Breast epithelium (tissue), 4 donors: ENCODE measurements around the gene ZNF318. TPM values are rescaled to one million over a fixed set of nuclear protein-coding genes. Genes with fewer than 3 reads are reported as not detected.

Experiments
- DNase-seq, 2 donors: peaks; one replicate each; pipeline ENCODE4 v3.0.0-alpha.2; 2019; ENCODE audit warnings: low spot score in 2 of 2
- H3K27ac ChIP-seq, 2 donors: fragments of 200-600 bp; sonication (generic) in 1 of 2; one replicate each; pipeline ENCODE4 v1.5.1; 2016 to 2019; ENCODE audit warnings: mild to moderate bottlenecking in 1 of 2
- H3K27me3 ChIP-seq, 2 donors: fragments of 200-600 bp; sonication (generic) in 1 of 2; one replicate each; pipeline versions ENCODE4 v1.5.1 to v1.6.0; 2017 to 2019; ENCODE audit warnings: control low read depth in 1 of 2, mild to moderate bottlenecking in 1 of 2
- H3K36me3 ChIP-seq: fragments of 200-600 bp; one replicate; pipeline ENCODE4 v1.5.1; 2019
- H3K4me1 ChIP-seq, 2 donors: fragments of 200-600 bp; sonication (generic); one replicate each; pipeline ENCODE4 v1.5.1; 2016 to 2019; ENCODE audit warnings: control low read depth in 1 of 2
- H3K4me3 ChIP-seq, 3 donors: fragments of 200-600 bp; sonication (generic); 1 replicate in 2 of 3; 2 replicates in 1 of 3; pipeline ENCODE4 v1.5.1; 2016 to 2019; ENCODE audit warnings: mild to moderate bottlenecking in 3 of 3, moderate library complexity in 2 of 3
- H3K9me3 ChIP-seq, 2 donors: fragments of 200-600 bp; sonication (generic) in 1 of 2; one replicate each; pipeline ENCODE4 v1.5.1; 2016 to 2019; ENCODE audit warnings: control low read depth in 1 of 2
- CTCF ChIP-seq, 3 donors: fragments of 450-650 bp; IDR thresholded peaks; one replicate each; pipeline ENCODE4 v1.5.1; 2016 to 2017; ENCODE audit warnings: antibody characterized with exemption in 3 of 3, mild to moderate bottlenecking in 3 of 3, moderate library complexity in 3 of 3
- POLR2A ChIP-seq: fragments of 450-650 bp; IDR thresholded peaks from one replicate; pipeline ENCODE4 v1.6.1; 2016; ENCODE audit warnings: antibody characterized with exemption, mild to moderate bottlenecking, moderate library complexity
- POLR2AphosphoS5 ChIP-seq, 3 donors: sonication (generic); formaldehyde crosslinking; IDR thresholded peaks; one replicate each; pipeline ENCODE4 v1.6.1; 2017; ENCODE audit warnings: antibody characterized with exemption in 3 of 3
- intact Hi-C: fragments of 100-400 bp; cut with DNase I; formaldehyde crosslinking; loops from one replicate; pipeline ENCODE4 v1.15.1; 2023; ENCODE audit warnings: low total_unique reads
- total RNA-seq, 3 donors: library from RNA; depleted of rRNA; stranded (reverse); fragments of >200 nt; gene quantifications; one replicate each; pipeline ENCODE4 v1.1.0, GENCODE V29; 2016

Gene ZNF318
- total RNA-seq, 3 donors from 2014 or later: 15.4 to 19.5 (median 17.4) TPM

GRCh38 chr6:43408259-43408658 lies 38.8 kb upstream of the ZNF318 start:
- H3K27me3 ChIP-seq: no peaks in the 10 kb centered on the region
- no peak for TF ChIP-seq CTCF (IDR thresholded peaks at IDR 0.05)
- no peak for TF ChIP-seq POLR2A
- no peak for TF ChIP-seq POLR2AphosphoS5 (IDR thresholded peaks at IDR 0.05)
- no peaks in the 10 kb centered on the region for H3K4me1 ChIP-seq
- H3K36me3 ChIP-seq: no peaks in the 10 kb centered on the region
- no peak for DNase-seq
- no peak overlapping the region for H3K4me3 ChIP-seq
- H3K27ac ChIP-seq: no peak overlapping the region
- H3K9me3 ChIP-seq: no peaks in the 10 kb centered on the region
- intact Hi-C loops: no loop called here

- Histone ChIP-seq H3K36me3 (no peaks in the 10 kb centered on the region), H3K9me3 (no peaks in the 10 kb centered on the region), H3K27me3 (no peaks in the 10 kb centered on the region), H3K27ac (no peak overlapping the region), H3K4me3 (no peak overlapping the region), H3K4me1 (no peaks in the 10 kb centered on the region)
- no peak for DNase-seq
- intact Hi-C loops: loop anchor here (1.0 kb wide), 1 partner anchor 8 kb away; no protein-coding TSS in a partner anchor
- TF ChIP-seq CTCF (IDR thresholded peaks at IDR 0.05) (no peak), POLR2A (no peak), POLR2AphosphoS5 (IDR thresholded peaks at IDR 0.05) (no peak)
These were observed 37.8 kb upstream of the ZNF318 start for GRCh38 chr6:43407296-43407695.

GRCh38 chr6:43405354-43405753 lies 35.9 kb upstream of the ZNF318 start:
- no peaks in the 10 kb centered on the region for H3K9me3 ChIP-seq
- intact Hi-C loops: no loop called here
- no peak for TF ChIP-seq POLR2A
- TF ChIP-seq POLR2AphosphoS5 (IDR thresholded peaks at IDR 0.05): no peak
- no peak for TF ChIP-seq CTCF (IDR thresholded peaks at IDR 0.05)
- H3K4me1 ChIP-seq: no peaks in the 10 kb centered on the region
- no peaks in the 10 kb centered on the region for H3K36me3 ChIP-seq
- no peak for DNase-seq
- no peak overlapping the region for H3K27ac ChIP-seq
- H3K4me3 ChIP-seq: no peak overlapping the region
- H3K27me3 ChIP-seq: no peaks in the 10 kb centered on the region

GRCh38 chr6:43402820-43403219 lies 33.4 kb upstream of the ZNF318 start:
- no peak overlapping the region for H3K4me3 ChIP-seq
- TF ChIP-seq POLR2A: no peak
- TF ChIP-seq POLR2AphosphoS5 (IDR thresholded peaks at IDR 0.05): no peak
- no peak for TF ChIP-seq CTCF (IDR thresholded peaks at IDR 0.05)
- H3K4me1 ChIP-seq: no peaks in the 10 kb centered on the region
- intact Hi-C loops: no loop called here
- H3K27me3 ChIP-seq: no peaks in the 10 kb centered on the region
- H3K36me3 ChIP-seq: no peaks in the 10 kb centered on the region
- DNase-seq: no peak
- no peak overlapping the region for H3K27ac ChIP-seq
- H3K9me3 ChIP-seq: no peaks in the 10 kb centered on the region

GRCh38 chr6:43401730-43402129 lies 32.3 kb upstream of the ZNF318 start:
- intact Hi-C loops: no loop called here
- Histone ChIP-seq H3K4me3 (no peak overlapping the region), H3K27ac (no peak overlapping the region), H3K9me3 (no peaks in the 10 kb centered on the region), H3K36me3 (no peaks in the 10 kb centered on the region), H3K4me1 (no peaks in the 10 kb centered on the region), H3K27me3 (no peaks in the 10 kb centered on the region)
- TF ChIP-seq POLR2A (no peak), CTCF (IDR thresholded peaks at IDR 0.05) (no peak), POLR2AphosphoS5 (IDR thresholded peaks at IDR 0.05) (no peak)
- DNase-seq: no peak
